ENCODE measurements around the gene DAAM2.
A peak's percentile ranks its signal among the peaks of the same experiment; 100 is the strongest.

DAAM2 gene

GRCh38 chr6:39925191-39925930 is 133.2 kb downstream of the DAAM2 start:
- Histone ChIP-seq H3K27me3 (ENCODE audit: low read depth) (no peaks in the 10 kb centered on the region), H3K4me1 (no peaks in the 10 kb centered on the region), H3K9me3 (no peaks in the 10 kb centered on the region), H3K36me3 (replicated peaks) (no peaks in the 10 kb centered on the region), H3K4me3 (no peak overlapping the region)
- DNase-seq (ENCODE audit: low spot score in 2 of 2) = no peak
- in situ Hi-C loops (cut with MboI; ENCODE audit: low sequenced_read_pairs) = no loop called here

DNA sequence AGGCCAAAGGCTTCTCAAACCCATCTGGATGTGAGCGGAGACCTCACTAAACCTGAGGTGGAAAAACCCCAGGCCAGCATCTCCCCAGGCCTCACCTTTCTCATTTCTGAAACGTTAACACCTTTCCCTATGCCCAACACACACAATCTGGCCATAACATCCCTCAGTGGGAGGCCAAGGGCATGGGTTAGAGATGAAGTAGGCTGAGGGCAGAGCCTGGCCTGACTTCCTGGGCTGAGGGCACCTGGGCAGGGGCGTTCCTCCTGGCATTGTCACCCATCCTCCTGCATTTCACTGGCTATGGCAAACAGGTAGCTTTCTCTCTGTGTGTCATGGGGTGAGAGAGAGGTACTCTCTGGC is 133.7 kb downstream of the DAAM2 start:
- no peaks in the 10 kb centered on the region for H3K9me3 ChIP-seq
- in situ Hi-C loops (cut with MboI; ENCODE audit: low sequenced_read_pairs) = no loop called here
- no peak overlapping the region for H3K4me3 ChIP-seq
- H3K27me3 ChIP-seq (ENCODE audit: low read depth) = no peaks in the 10 kb centered on the region
- no peaks in the 10 kb centered on the region for H3K4me1 ChIP-seq
- H3K36me3 ChIP-seq (replicated peaks) = no peaks in the 10 kb centered on the region
- no peak for DNase-seq (ENCODE audit: low spot score in 2 of 2)

DNA sequence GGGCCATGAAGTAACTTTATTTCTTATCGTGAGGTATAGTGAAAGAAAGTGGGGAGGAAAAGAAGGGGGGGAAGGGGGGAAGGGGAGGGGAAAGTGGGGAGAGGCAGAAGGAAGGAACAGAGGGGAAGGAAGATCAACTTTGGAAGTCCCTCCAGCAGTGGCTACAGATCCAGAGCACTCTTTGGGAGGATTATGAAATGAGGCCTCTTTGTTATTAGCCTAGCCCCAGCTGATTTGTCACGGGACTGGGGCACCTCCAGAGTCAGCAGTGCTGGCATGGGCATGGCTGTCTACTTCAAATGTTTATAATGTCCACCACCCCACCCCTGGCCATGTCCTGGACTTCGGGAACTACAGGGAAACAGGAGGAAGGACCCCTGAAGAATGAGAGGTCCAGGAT is 134.5 kb downstream of the DAAM2 start:
- in situ Hi-C loops (cut with MboI; ENCODE audit: low sequenced_read_pairs) = no loop called here
- Histone ChIP-seq H3K9me3 (no peaks in the 10 kb centered on the region), H3K27me3 (ENCODE audit: low read depth) (no peaks in the 10 kb centered on the region), H3K36me3 (replicated peaks) (no peaks in the 10 kb centered on the region), H3K4me1 (no peaks in the 10 kb centered on the region), H3K4me3 (no peak overlapping the region)
- no peak for DNase-seq (ENCODE audit: low spot score in 2 of 2)

DNA sequence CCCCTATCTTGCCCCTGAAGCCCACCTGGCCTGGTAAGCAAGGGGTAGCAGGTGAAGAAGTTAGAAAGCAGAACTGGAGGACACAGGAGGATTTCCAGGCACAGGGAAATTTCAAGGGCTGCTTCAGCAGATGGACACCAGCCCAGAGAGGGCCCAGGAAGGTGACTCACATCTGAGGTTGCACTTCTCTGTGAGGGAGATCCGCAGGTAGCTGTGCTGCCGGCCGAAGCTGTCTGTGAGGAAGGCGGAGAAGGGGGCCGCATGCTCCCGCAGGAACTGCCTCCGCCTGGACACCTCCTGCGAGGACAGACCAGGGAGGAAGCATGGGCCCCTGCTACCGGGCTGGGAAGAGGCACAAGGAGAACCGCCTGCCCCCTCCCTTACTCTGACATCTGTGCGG is 135.0 kb downstream of the DAAM2 start:
- Histone ChIP-seq H3K36me3 (replicated peaks) (no peaks in the 10 kb centered on the region), H3K4me3 (no peak overlapping the region), H3K27me3 (ENCODE audit: low read depth) (no peaks in the 10 kb centered on the region), H3K4me1 (no peaks in the 10 kb centered on the region), H3K9me3 (no peaks in the 10 kb centered on the region)
- in situ Hi-C loops (cut with MboI; ENCODE audit: low sequenced_read_pairs) = no loop called here
- DNase-seq (ENCODE audit: low spot score in 2 of 2) = no peak

- no peaks in the 10 kb centered on the region for H3K27me3 ChIP-seq (ENCODE audit: low read depth)
- in situ Hi-C loops (cut with MboI; ENCODE audit: low sequenced_read_pairs) = no loop called here
- no peaks in the 10 kb centered on the region for H3K36me3 ChIP-seq (replicated peaks)
- no peaks in the 10 kb centered on the region for H3K9me3 ChIP-seq
- no peak overlapping the region for H3K4me3 ChIP-seq
- no peak for DNase-seq (ENCODE audit: low spot score in 2 of 2)
- peaks cover 11% of the 10 kb centered on the region for H3K4me1 ChIP-seq
These were observed 137.0 kb downstream of the DAAM2 start for GRCh38 chr6:39929039-39929732.

GRCh38 chr6:39929733-39930461 is 137.7 kb downstream of the DAAM2 start:
- Histone ChIP-seq H3K36me3 (replicated peaks) (no peaks in the 10 kb centered on the region), H3K4me3 (no peak overlapping the region), H3K9me3 (no peaks in the 10 kb centered on the region), H3K27me3 (ENCODE audit: low read depth) (no peaks in the 10 kb centered on the region), H3K4me1 (peaks cover 11% of the 10 kb centered on the region)
- in situ Hi-C loops (cut with MboI; ENCODE audit: low sequenced_read_pairs) = no loop called here
- DNase-seq (ENCODE audit: low spot score in 2 of 2) = no peak

DNA sequence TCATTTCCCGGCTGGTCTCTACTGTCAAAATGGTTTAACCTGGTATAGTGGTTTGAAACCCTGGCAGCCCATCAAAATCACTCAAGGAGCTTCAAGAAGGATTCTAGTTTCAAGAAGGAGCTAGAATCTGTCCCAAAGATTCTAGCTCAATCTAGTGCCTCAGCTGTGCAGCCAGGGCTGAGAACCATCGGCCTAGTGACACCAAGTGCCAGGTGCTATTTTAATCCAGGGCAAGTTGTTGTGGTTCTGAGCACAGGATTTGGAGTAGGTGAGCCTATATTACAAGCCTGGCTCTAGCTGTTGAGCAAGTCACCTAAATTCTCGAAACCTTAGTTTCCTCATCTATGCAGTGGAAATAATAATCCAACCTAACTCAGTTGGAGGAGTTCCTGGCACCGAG is 138.4 kb downstream of the DAAM2 start:
- no peak for DNase-seq (ENCODE audit: low spot score in 2 of 2)
- H3K36me3 ChIP-seq (replicated peaks) = no peaks in the 10 kb centered on the region
- H3K4me3 ChIP-seq = no peak overlapping the region
- H3K9me3 ChIP-seq = no peaks in the 10 kb centered on the region
- no peaks in the 10 kb centered on the region for H3K27me3 ChIP-seq (ENCODE audit: low read depth)
- in situ Hi-C loops (cut with MboI; ENCODE audit: low sequenced_read_pairs) = no loop called here
- H3K4me1 ChIP-seq = peaks cover 11% of the 10 kb centered on the region

GRCh38 chr6:39931607-39932006 is 139.4 kb downstream of the DAAM2 start:
- in situ Hi-C loops (cut with MboI; ENCODE audit: low sequenced_read_pairs) = no loop called here
- Histone ChIP-seq H3K4me3 (no peak overlapping the region), H3K9me3 (no peaks in the 10 kb centered on the region), H3K36me3 (replicated peaks) (no peaks in the 10 kb centered on the region), H3K27me3 (ENCODE audit: low read depth) (no peaks in the 10 kb centered on the region), H3K4me1 (peaks cover 11% of the 10 kb centered on the region)
- no peak for DNase-seq (ENCODE audit: low spot score in 2 of 2)

DNA sequence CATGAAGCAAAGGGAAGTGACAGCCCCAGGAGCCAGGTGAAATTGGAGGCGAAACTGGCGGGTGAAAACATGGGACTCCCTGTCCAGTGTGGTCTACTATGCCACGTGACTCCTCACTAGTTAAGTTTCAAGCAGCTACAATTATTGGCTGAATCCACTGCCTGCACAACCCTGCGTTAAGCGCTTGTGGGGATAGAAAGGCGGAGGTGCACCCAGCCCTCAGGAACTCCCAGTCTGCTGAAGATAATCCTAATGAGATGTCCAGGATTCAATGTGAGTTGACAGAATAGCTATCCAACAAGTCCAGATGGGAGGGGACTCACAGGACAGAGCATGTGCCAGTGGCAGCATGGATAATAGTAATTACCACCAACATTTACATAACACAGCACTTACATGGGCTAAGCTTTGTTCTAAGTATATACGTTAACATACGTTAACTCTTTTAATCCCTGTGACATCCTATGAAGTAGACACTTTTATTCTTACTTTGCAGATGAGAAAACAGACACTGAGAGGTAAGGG is 140.3 kb downstream of the DAAM2 start:
- in situ Hi-C loops (cut with MboI; ENCODE audit: low sequenced_read_pairs) = no loop called here
- H3K9me3 ChIP-seq = no peaks in the 10 kb centered on the region
- peaks cover 11% of the 10 kb centered on the region for H3K4me1 ChIP-seq
- H3K27me3 ChIP-seq (ENCODE audit: low read depth) = no peaks in the 10 kb centered on the region
- no peaks in the 10 kb centered on the region for H3K36me3 ChIP-seq (replicated peaks)
- no peak overlapping the region for H3K4me3 ChIP-seq
- peak; percentile 19 to 55 for DNase-seq (ENCODE audit: low spot score in 2 of 2)

GRCh38 chr6:39933669-39934130 is 141.5 kb downstream of the DAAM2 start:
- H3K4me3 ChIP-seq = peak overlapping the region; percentile 69
- peaks cover 11% of the 10 kb centered on the region for H3K4me1 ChIP-seq
- H3K36me3 ChIP-seq (replicated peaks) = no peaks in the 10 kb centered on the region
- no peaks in the 10 kb centered on the region for H3K27me3 ChIP-seq (ENCODE audit: low read depth)
- no peak for DNase-seq (ENCODE audit: low spot score in 2 of 2)
- no peaks in the 10 kb centered on the region for H3K9me3 ChIP-seq
- in situ Hi-C loops (cut with MboI; ENCODE audit: low sequenced_read_pairs) = no loop called here

- peak; percentile 46 to 85 for DNase-seq (ENCODE audit: low spot score in 2 of 2)
- in situ Hi-C loops (cut with MboI; ENCODE audit: low sequenced_read_pairs) = no loop called here
- peak within 1 kb of the TSS; percentile 69 for H3K4me3 ChIP-seq
These were observed 142.1 kb downstream of the DAAM2 start, which contains the start of gene MOCS1 for GRCh38 chr6:39934131-39934757. Gene MOCS1, minus strand, starts transcription at chr6:39934462. Its CDS starts 45 bp downstream, at chr6:39934417.

GRCh38 chr6:39935241-39935640 is 143.1 kb downstream of the DAAM2 start:
- H3K9me3 ChIP-seq = no peaks in the 10 kb centered on the region
- no peaks in the 10 kb centered on the region for H3K27me3 ChIP-seq (ENCODE audit: low read depth)
- no peak for DNase-seq (ENCODE audit: low spot score in 2 of 2)
- H3K36me3 ChIP-seq (replicated peaks) = no peaks in the 10 kb centered on the region
- in situ Hi-C loops (cut with MboI; ENCODE audit: low sequenced_read_pairs) = no loop called here
- H3K4me3 ChIP-seq = no peak overlapping the region
- peaks cover 11% of the 10 kb centered on the region for H3K4me1 ChIP-seq

More at GRCh38 chr6:39934131-39934757, 142.1 kb downstream of the DAAM2 start, which contains the start of gene MOCS1:
- H3K27me3 ChIP-seq (ENCODE audit: low read depth) = no peaks in the 10 kb centered on the region
- H3K4me1 ChIP-seq = peaks cover 11% of the 10 kb centered on the region
- H3K9me3 ChIP-seq = no peaks in the 10 kb centered on the region
- H3K36me3 ChIP-seq (replicated peaks) = no peaks in the 10 kb centered on the region

GRCh38 chr6:39936857-39937256 is 144.7 kb downstream of the DAAM2 start:
- Histone ChIP-seq H3K9me3 (no peaks in the 10 kb centered on the region), H3K36me3 (replicated peaks) (no peaks in the 10 kb centered on the region), H3K4me1 (peaks cover 11% of the 10 kb centered on the region), H3K4me3 (no peak overlapping the region), H3K27me3 (ENCODE audit: low read depth) (no peaks in the 10 kb centered on the region)
- in situ Hi-C loops (cut with MboI; ENCODE audit: low sequenced_read_pairs) = no loop called here
- no peak for DNase-seq (ENCODE audit: low spot score in 2 of 2)
